ENCODE data around the gene KCNH8.

KCNH8 gene

DNA sequence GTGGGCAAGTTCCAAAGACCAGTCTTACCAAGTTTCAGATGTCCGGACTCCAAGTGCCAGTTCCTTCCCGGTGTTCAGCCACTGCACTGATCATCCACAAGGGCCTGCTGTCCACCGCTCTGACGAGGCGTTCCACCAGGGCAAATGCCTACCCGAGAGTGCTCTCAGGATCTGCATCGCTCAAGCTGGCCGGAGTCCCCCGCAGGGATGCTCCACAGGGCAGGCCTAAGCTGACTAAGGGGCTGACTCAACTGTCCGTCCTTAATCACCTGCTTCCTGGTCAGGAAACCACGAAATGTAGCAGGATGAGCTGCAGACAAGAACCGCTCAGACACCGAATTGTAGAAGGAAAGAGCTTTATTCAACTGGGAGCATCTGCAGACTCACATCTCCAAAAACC lies 341.6 kb downstream of the KCNH8 start:
- Histone ChIP-seq H3K4me1 (no peaks in the 10 kb centered on the region), H3K79me2 (no peaks in the 10 kb centered on the region), H3K27ac (no peak overlapping the region), H2AFZ (no peak overlapping the region), H3K36me3 (ENCODE audit: control insufficient read depth, insufficient read depth, low read length) (no peaks in the 10 kb centered on the region), H3K27me3 (ENCODE audit: control insufficient read depth, insufficient read depth, low read length) (no peaks in the 10 kb centered on the region), H3K9ac (no peak overlapping the region), H3K9me3 (ENCODE audit: control insufficient read depth, low read length) (no peaks in the 10 kb centered on the region), H3K4me3 (ENCODE audit: low read depth, low read length) (no peak overlapping the region), H3K4me2 (ENCODE audit: low read length) (no peak overlapping the region)
- TF ChIP-seq, protein P1, sequence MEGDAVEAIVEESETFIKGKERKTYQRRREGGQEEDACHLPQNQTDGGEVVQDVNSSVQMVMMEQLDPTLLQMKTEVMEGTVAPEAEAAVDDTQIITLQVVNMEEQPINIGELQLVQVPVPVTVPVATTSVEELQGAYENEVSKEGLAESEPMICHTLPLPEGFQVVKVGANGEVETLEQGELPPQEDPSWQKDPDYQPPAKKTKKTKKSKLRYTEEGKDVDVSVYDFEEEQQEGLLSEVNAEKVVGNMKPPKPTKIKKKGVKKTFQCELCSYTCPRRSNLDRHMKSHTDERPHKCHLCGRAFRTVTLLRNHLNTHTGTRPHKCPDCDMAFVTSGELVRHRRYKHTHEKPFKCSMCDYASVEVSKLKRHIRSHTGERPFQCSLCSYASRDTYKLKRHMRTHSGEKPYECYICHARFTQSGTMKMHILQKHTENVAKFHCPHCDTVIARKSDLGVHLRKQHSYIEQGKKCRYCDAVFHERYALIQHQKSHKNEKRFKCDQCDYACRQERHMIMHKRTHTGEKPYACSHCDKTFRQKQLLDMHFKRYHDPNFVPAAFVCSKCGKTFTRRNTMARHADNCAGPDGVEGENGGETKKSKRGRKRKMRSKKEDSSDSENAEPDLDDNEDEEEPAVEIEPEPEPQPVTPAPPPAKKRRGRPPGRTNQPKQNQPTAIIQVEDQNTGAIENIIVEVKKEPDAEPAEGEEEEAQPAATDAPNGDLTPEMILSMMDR (IDR thresholded peaks at IDR 0.05): no peak

DNA sequence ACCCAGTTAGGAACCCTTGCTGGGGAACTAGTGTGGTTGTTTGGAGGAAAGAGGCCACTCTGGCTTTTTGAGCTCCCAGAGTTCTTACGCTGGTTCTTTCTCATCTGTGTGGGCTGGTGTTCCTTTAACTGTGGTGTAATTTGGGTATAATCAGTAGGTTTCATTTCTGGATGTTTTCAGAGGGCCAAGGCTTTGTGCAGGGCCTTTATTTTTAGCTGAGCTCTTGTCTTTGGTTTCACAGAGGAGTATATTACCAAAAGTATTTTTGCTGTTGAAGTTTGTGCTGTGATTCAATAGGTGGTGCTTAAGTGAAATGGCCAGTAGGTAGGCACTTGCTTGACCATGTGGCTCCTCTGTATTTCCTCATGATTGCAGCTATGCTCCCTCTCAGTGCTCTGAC lies 357.9 kb downstream of the KCNH8 start:
- Histone ChIP-seq H3K27me3 (ENCODE audit: control insufficient read depth, insufficient read depth, low read length) (no peaks in the 10 kb centered on the region), H2AFZ (no peak overlapping the region), H3K4me1 (no peaks in the 10 kb centered on the region), H3K9me3 (ENCODE audit: control insufficient read depth, low read length) (no peaks in the 10 kb centered on the region), H3K9ac (no peak overlapping the region), H3K79me2 (no peaks in the 10 kb centered on the region), H3K36me3 (ENCODE audit: control insufficient read depth, insufficient read depth, low read length) (no peaks in the 10 kb centered on the region), H3K4me3 (ENCODE audit: low read depth, low read length) (no peak overlapping the region), H3K4me2 (ENCODE audit: low read length) (no peak overlapping the region), H3K27ac (no peak overlapping the region)
- TF ChIP-seq, protein P1 (IDR thresholded peaks at IDR 0.05): no peak

DNA sequence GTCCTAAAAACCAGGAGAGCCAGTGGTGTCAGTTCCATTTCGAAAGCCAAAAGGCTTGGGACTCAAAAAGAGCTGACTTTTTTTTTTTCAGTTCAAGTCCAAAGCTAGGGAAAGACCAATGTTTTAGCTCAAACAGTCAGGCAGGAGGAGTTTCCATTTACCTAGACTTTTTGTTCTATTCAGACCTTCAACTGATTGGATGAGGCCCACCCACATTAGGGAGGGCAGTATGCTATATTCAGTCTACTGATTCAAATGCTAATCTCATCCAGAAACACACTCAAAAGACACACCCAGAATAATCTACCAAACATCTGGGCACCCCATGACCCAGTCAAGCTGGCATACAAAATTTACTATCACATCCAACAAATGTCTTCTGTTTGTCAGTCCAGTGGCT lies 374.0 kb downstream of the KCNH8 start:
- no peaks in the 10 kb centered on the region for H3K9me3 ChIP-seq (ENCODE audit: control insufficient read depth, low read length)
- TF ChIP-seq, protein P1 (IDR thresholded peaks at IDR 0.05): no peak
- H3K4me1 ChIP-seq: no peaks in the 10 kb centered on the region
- H3K9ac ChIP-seq: no peak overlapping the region
- no peak overlapping the region for H3K4me2 ChIP-seq (ENCODE audit: low read length)
- H3K4me3 ChIP-seq (ENCODE audit: low read depth, low read length): no peak overlapping the region
- no peaks in the 10 kb centered on the region for H3K79me2 ChIP-seq
- H2AFZ ChIP-seq: no peak overlapping the region
- no peak overlapping the region for H3K27ac ChIP-seq
- no peaks in the 10 kb centered on the region for H3K27me3 ChIP-seq (ENCODE audit: control insufficient read depth, insufficient read depth, low read length)
- no peaks in the 10 kb centered on the region for H3K36me3 ChIP-seq (ENCODE audit: control insufficient read depth, insufficient read depth, low read length)

DNA sequence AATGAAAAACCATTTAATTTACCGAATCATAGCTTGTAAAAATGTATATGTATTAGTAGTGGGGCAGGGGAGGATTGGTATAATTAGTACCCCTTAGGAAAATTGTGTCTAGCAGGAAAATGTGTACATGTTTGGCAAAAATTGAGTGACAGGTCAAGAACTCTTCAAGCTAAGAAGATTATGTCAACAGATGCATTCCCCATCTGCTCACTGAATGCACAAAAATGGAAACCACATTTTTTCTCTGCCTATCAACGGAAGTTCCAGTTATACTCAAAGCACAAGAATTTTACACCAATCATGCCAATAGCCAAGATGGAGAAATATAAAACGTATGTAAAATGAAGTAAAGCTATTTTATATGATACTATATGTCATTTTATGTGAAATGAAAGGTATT lies 377.8 kb downstream of the KCNH8 start:
- TF ChIP-seq, protein P1 (IDR thresholded peaks at IDR 0.05): no peak
- Histone ChIP-seq H3K9ac (no peak overlapping the region), H3K27me3 (ENCODE audit: control insufficient read depth, insufficient read depth, low read length) (no peaks in the 10 kb centered on the region), H2AFZ (no peak overlapping the region), H3K27ac (no peak overlapping the region), H3K4me1 (no peaks in the 10 kb centered on the region), H3K4me3 (ENCODE audit: low read depth, low read length) (no peak overlapping the region), H3K79me2 (no peaks in the 10 kb centered on the region), H3K9me3 (ENCODE audit: control insufficient read depth, low read length) (no peaks in the 10 kb centered on the region), H3K36me3 (ENCODE audit: control insufficient read depth, insufficient read depth, low read length) (no peaks in the 10 kb centered on the region), H3K4me2 (ENCODE audit: low read length) (no peak overlapping the region)

- no peak overlapping the region for H2AFZ ChIP-seq
- no peak overlapping the region for H3K27ac ChIP-seq
- H3K9ac ChIP-seq: no peak overlapping the region
- no peak overlapping the region for H3K4me3 ChIP-seq (ENCODE audit: low read depth, low read length)
- TF ChIP-seq, protein P1 (IDR thresholded peaks at IDR 0.05): no peak
- no peaks in the 10 kb centered on the region for H3K4me1 ChIP-seq
- no peaks in the 10 kb centered on the region for H3K9me3 ChIP-seq (ENCODE audit: control insufficient read depth, low read length)
- H3K4me2 ChIP-seq (ENCODE audit: low read length): no peak overlapping the region
- no peaks in the 10 kb centered on the region for H3K79me2 ChIP-seq
- H3K36me3 ChIP-seq (ENCODE audit: control insufficient read depth, insufficient read depth, low read length): no peaks in the 10 kb centered on the region
- no peaks in the 10 kb centered on the region for H3K27me3 ChIP-seq (ENCODE audit: control insufficient read depth, insufficient read depth, low read length)
Observed at GRCh38 chr3:19527746-19528145, 379.4 kb downstream of the KCNH8 start.

Measured in parathyroid adenoma (tissue), 2 donors.